Hippocampal formation (tissue), 2 donors: Measurements from ENCODE around the gene RAB13.

Source experiments
- DNase-seq, 2 donors: peaks; one replicate each; lab custom pipeline; 2025; lab: John Stamatoyannopoulos, UW

The RAB13 gene

GRCh38 chr1:153956997-153957715 lies 29.0 kb downstream of the RAB13 start:
- no peak for DNase-seq

GRCh38 chr1:153954826-153955225 lies 31.3 kb downstream of the RAB13 start:
- DNase-seq: no peak

- no peak for DNase-seq
Observed at GRCh38 chr1:153953859-153954365, 32.2 kb downstream of the RAB13 start.

- DNase-seq: no peak
Observed at GRCh38 chr1:153951801-153952200, 34.3 kb downstream of the RAB13 start.

GRCh38 chr1:153951183-153951582 lies 35.0 kb downstream of the RAB13 start:
- DNase-seq: no peak

GRCh38 chr1:153946622-153947241 lies 39.4 kb downstream of the RAB13 start, which contains the start of gene DENND4B:
TSS of gene DENND4B (minus strand) at chr1:153946718. CDS start at chr1:153944374, 2,344 bp downstream.
- DNase-seq: peak; percentile 77 to 80

GRCh38 chr1:153945795-153946621 lies 40.1 kb downstream of the RAB13 start:
- peak; percentile 62 to 76 for DNase-seq

- DNase-seq: peak in 1 of 2 donors; percentile 26
Observed at GRCh38 chr1:153945131-153945794, 40.9 kb downstream of the RAB13 start.

GRCh38 chr1:153944827-153945117 lies 41.4 kb downstream of the RAB13 start:
- DNase-seq: no peak

- no peak for DNase-seq
Observed at GRCh38 chr1:153944005-153944826, 41.9 kb downstream of the RAB13 start.

- no peak for DNase-seq
Observed at GRCh38 chr1:153942766-153943549, 43.2 kb downstream of the RAB13 start.

GRCh38 chr1:153941826-153942725 lies 44.1 kb downstream of the RAB13 start:
- no peak for DNase-seq

- no peak for DNase-seq
Observed at GRCh38 chr1:153940756-153941155, 45.4 kb downstream of the RAB13 start.

- DNase-seq: no peak
Observed at GRCh38 chr1:153939476-153939875, 46.7 kb downstream of the RAB13 start.

GRCh38 chr1:153938996-153939395 lies 47.1 kb downstream of the RAB13 start:
- DNase-seq: no peak

GRCh38 chr1:153937331-153937730 lies 48.8 kb downstream of the RAB13 start:
- no peak for DNase-seq

- no peak for DNase-seq
Observed at GRCh38 chr1:153936011-153936802, 49.9 kb downstream of the RAB13 start.

GRCh38 chr1:153934746-153935145 lies 51.4 kb downstream of the RAB13 start:
- DNase-seq: no peak
